Stimulated activated CD4-positive, alpha-beta T cell treated with anti-CD3 and anti-CD28 coated beads, Interleukin-1b, Interleukin-23, amount 100 ng/mL, for 4 hours (primary cell): ENCODE data around the gene USP6NL.
A peak's percentile ranks its signal among the peaks of the same experiment; 100 is the strongest.
"Not testable (repeated sequence)": the region's sequence is repeated elsewhere in the genome, so short reads cannot be mapped to it uniquely, and the experiment has no call there.

Source experiments
- DNase-seq, 2 donors: peaks; one replicate each; pipeline ENCODE4 v3.0.0-alpha.2; 2020; ENCODE audit warnings: low read depth in 2 of 2

Gene USP6NL

DNA sequence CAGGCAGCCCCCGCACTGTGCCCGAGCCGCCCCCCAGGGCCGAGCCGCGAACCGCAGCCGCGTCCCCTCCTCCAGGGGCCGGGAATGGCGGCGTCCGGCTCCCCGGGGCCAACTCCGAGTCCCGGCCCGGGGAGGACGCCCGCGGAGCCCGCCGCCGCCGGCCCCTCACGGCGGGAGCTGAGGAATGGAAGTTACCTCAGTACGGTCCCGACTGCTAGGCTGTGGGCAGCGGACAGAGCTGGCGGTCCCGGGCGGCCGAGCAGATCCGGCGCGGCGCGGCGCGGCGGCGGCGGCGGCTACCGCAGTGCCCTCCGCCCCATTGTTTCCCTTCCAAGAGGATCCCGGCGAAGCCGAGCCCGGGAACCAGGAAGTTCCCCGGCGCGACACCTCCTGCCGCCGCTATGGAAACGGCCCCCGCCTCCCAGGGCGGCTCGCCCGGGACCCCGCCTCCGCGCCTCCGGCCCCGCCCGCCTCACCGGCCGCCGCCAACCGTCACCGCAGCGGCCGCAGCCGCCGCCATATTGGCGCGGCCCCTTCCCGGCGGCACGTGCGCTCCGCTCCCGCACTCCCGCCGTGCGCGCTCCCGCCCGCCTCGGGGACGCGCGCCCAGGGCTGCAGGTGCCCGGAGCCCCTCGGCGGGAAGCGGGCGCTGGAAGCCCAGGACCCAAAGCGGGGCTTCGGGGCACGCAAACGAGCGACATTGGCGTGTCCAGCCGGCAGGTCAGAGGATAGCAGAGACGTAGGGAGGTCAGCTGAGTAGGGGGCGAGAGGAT lies at the start of gene USP6NL:
Gene USP6NL, minus strand, starts transcription at position 403 of the 773 bp plus-strand sequence. CDS start 14,016 bp downstream, outside the sequence.
- DNase-seq, result peak; percentile 41 to 68

DNA sequence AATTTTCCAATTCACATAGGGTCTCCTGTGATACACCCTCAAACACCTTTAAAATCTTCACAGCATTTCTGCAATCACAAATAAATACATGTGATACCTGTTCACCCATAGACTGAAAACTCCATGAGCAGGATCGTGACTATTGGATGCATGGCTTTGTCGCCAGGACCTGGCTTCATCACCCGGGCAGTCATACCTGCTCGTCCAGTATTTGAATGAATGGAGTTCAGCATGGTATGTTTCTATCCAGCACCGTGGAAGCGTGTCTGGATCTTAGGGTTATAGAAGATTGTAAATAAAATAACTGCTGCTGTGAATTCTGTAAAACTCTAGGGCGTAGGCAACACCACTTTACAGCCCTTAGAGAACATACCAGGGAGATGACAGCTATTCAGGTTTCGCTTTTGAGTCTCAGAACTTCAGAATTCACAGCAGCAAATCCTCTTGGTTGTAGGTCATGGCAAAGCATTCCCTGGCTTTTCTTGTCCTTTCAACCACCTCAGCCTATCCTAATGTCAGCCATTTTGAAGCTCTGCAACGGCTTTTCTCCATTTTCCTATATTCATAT lies 47.4 kb upstream of the USP6NL start:
- DNase-seq, result no peak

GRCh38 chr10:11655836-11656235 lies 44.4 kb upstream of the USP6NL start:
- DNase-seq, result no peak

- DNase-seq, result no peak
These were observed 43.2 kb upstream of the USP6NL start for GRCh38 chr10:11654659-11655058.

DNA sequence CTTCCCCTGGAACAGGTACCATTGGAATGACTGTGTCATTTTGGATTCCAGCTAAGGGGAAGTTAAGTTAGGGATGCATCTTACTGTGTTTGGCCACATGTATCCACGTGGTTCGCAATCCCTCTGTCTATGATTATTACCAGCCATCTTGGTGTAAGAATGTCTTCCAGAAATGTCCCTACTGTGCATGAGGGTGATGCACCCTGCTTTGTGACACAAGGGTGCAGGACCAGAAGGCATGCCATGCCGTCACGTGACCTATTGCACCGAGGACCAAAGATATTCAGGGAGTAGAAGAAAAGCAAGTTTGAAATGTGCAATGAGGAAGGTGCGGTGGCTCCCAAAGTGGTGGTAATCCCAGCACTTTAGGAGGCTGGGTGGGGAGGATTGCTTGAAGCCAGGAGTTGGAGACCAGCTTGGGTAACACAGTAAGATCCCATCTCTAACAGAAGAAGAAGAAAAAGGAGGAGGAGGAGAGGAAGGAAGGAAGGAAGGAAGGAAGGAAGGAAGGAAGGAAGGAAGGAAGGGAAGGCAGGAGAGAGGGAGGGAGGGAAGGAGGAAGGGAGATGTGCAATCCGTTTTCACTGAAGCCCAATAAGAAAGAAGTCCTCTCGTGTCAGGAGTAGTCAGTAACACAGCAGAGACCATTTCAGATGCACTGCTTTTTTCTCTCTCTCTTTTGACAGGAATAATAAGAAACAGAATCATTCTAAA lies 42.5 kb upstream of the USP6NL start:
- no peak for DNase-seq

GRCh38 chr10:11647676-11648075 lies 36.2 kb upstream of the USP6NL start:
- DNase-seq, result no peak

- DNase-seq, result no peak
These were observed 35.0 kb upstream of the USP6NL start for GRCh38 chr10:11646450-11646849.

DNA sequence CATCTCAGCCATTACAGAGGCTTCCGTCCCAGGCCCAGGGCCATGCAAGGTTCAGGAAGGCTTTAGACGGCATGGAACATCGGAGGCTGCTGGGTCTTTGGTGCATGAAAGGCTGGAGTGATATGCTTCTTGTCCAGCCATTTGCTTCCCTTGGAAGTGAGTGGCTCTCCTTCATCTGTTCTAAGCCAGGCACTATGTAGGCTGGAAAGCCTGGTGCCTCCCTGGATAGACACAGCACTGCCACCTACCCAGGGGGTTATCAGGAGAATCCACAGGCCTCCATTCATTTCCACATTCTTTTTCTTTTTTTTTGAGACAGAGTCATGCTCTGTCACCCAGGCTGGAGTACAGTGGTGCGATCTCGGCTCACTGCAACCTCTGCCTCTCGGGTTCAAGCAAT lies 31.6 kb upstream of the USP6NL start:
- DNase-seq, result no peak

DNA sequence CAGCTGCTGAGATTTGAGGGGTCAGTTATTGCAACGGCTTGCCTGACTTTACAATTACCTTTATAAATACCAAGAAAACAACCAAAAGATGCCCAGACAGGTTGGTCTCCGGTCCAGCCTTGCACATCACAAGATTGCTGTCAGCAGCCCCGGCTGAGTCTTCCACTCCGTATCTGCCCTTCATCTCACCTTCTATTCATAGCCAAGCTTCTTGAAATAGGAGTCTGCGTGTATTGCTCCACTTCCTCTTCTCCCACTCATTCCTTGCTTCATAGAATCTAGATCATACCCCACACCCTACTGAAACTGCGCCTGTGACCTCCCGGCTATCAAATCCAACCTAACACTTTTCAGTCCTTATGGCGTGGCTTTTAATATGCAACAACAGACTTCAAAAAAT lies 31.1 kb upstream of the USP6NL start:
- DNase-seq, result no peak

DNA sequence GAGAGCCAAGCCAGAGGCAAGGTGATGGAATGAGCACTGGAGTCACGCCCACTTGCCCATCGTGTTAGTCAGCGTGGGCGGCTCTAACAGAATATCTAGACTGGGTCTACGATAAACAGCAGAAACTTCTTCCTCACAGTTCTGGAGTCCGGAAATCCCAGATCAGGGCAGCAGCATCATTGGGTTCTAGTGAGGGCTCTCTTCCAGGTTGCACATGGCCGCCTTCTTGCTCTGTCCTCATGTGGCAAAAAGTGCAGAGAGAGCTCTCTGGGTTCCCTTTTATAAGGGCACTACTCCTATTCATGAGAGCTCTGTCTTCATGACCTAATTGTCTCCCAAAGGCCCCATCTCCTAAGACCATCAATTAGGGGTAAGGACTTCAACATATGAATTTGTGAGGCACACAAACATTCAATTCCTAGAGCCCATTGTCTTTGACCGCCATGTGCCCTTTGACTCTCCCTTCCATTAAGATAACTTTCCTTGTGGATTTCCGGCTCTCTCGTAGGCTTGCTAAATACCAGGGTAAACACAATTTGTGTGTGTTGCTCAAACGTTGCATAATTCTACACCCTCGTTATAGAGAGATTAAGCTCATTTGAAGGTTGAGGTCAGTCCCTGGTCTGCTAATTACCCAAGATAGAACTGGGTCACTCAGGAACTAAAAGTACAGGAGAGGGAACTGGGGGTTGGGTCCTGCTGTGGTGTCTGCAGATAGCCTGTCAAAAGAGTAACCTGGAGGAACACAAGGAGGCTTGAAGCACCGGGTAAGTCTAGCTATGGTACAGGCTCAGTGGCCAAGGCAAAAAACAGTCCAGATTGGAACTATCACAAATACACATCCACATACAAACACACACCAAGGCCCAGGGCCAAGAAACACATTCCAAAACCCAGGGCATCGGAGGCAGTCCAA lies 28.7 kb upstream of the USP6NL start:
- DNase-seq, result no peak

- DNase-seq, result no peak
These were observed 27.9 kb upstream of the USP6NL start for GRCh38 chr10:11639362-11639761.

DNA sequence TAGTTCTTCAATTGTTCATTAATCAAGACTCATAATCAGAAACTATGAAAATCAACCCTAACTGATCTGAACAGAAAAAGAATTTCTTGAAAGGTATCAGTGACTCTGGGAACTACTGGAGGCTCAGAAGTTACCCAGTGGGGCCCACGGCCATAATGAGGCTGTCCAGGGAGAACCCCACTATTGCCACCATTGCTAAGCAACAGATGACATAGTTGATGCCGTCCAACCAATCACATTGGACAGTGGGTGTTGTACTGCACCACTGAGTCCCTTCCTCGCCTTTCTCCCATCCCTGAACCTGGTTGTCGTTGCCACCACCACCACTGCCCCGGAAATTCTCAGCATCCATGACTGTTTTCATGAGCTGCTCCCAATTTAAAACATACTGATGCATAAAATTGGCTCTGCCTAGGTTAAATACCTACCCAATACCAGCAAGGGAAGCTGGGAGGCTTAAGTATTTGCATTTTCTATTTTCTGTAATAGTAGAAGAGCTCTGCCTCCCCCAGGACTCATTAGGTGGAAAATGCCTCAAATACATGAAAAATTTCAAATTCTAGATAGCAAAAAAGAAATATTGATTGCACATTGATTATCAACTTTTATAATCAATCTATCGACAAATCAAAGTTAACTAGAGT lies 26.7 kb upstream of the USP6NL start:
- no peak for DNase-seq

DNA sequence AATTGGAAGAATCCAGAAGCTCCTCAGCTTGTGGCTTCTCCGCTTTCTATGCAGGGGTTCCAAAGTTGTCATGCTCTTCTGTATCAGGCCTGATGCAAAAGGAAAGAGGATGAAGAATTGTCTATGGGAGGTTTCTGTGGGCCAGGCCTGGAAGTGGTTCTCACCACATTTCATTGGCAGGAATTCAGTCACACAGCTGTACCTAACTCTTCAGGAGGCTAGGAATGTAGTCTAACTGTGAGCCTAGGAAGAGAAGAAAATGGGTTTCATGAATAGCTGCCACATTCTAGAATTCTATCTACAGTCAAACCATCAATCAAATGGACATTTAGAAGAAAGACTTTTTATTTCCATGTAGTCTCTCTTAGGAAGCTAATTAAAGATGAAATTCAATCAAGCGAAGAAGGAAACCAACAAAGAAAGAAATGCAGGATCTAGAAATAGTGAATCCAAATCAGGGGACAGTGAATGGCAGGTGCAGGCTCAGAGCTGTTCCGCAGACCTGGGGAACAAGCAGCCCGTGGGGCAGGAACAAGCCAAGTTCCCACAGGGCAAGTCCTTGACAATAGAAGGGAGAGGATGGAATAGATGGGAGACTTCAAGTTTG lies 25.4 kb upstream of the USP6NL start:
- no peak for DNase-seq

DNA sequence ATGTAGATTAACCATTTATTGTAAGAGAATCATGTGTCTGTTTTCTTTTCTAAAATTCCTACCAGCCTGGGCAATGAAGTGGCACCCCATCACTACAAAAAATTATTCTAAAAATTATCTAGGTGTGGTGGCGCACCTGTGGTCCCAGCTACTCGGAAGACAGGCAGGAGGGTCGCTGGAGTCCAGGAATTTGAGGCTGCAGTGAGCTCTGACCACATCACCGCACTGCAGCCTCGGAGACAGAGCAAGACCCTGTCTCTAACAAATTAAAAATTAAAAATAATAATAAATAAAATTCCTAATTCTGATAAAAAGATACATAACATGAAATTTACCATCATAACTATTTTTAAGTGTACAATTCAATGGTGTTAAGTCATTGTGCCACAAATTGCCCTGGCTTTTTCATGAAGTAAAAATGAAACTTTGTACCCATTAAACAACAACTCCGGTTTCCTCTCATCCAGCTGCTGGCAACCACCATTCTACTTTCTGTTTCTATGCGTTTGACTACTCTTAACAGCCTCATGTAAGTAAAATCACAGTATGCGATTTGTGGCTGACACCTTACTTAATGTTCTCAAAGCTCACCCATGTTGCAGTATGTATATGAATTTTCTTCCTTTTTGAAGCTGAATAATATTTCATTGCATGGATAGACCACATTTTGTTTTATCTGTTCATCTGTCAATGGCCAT lies 20.6 kb upstream of the USP6NL start:
- DNase-seq, result no peak

- no peak for DNase-seq
These were observed 19.8 kb upstream of the USP6NL start for GRCh38 chr10:11631291-11631690.

DNA sequence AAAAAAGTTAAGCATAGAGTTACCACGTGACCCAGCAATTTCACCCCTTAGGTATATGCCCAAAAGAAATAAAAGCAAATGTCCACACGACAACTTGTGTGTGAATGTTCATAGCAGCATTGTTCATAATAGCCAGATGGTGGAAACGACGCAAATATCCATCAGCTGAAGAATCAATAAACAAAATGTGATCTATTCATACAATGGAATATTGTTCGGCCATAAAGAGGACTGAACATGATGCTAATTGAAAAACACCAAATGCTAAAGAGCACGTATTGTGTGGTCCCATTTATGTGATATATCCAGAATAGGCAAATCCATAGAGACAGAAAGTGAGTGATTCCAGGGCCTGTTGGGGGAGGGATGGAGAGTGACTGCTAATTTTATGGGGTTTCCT lies 18.3 kb upstream of the USP6NL start:
- DNase-seq, result no peak

DNA sequence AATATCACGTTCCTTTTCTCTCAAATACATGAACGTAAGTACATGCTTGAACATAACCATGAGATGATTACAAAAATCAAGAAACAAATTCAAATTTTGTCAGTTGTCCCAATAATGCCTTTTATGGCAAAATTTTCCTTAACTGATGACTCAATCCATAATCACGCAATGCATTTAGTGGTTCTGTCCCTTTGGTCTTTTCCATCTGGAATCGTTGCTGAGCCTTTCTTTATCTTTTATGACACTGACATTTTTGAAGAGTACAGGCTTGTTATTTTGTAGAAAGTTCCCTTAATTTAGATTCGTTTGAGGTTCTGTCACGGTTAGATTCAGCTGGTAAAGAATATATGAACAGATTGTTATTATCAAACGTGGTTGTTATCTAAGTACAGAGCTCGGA lies 16.5 kb upstream of the USP6NL start:
- not testable (repeated sequence) for DNase-seq

- no peak for DNase-seq
These were observed 14.6 kb upstream of the USP6NL start for GRCh38 chr10:11626071-11626470.

GRCh38 chr10:11625019-11625735 lies 13.7 kb upstream of the USP6NL start:
- DNase-seq, result no peak

DNA sequence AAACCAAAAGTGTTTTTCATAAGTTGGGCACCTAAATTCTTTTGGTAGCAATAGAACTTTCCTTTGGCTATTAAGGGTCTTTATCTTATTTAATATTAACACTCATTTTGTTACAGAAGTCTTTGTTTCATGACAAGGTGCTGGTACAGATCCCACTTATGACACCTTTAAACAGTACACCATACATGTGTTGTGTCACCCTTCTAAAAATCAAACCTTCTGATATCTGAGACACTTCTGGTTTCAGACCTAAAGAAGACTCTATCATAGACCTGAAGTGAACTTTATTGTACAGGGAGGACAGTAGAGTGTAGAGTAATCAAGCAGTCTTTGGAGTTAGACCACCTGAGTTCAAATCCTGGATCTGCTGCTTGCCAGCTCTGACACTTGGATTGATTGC lies 5.8 kb upstream of the USP6NL start:
- no peak for DNase-seq
